Right cardiac atrium (tissue), 5 donors: ENCODE measurements around the gene ATG9A. TPM values are rescaled to one million over a fixed set of nuclear protein-coding genes. Genes with fewer than 3 reads are reported as not detected.
"Not testable (repeated sequence)": the region's sequence is repeated elsewhere in the genome, so short reads cannot be mapped to it uniquely, and the experiment has no call there.

Experiments used
- ATAC-seq, 2 donors: fragments of 200-7000 bp; cut with Tn5 transposase; one replicate each; pipeline versions ENCODE4 v1.8.0 to v1.9.1; 2020; ENCODE audit warnings: moderate library complexity in 2 of 2, mild to moderate bottlenecking in 1 of 2
- DNase-seq, 3 donors: peaks; one replicate each; pipeline ENCODE4 v3.0.0-alpha.2; 2020
- H3K27ac ChIP-seq: one replicate; pipeline ENCODE4 v1.5.1; 2013; ENCODE audit warnings: mild to moderate bottlenecking, low read length, control low read depth, moderate library complexity
- H3K27me3 ChIP-seq: one replicate; pipeline ENCODE4 v1.6.1; 2013; ENCODE audit not compliant: control insufficient read depth, insufficient read depth
- H3K4me1 ChIP-seq: one replicate; pipeline ENCODE4 v1.6.1; 2013; ENCODE audit warnings: low read length; ENCODE audit not compliant: control insufficient read depth, insufficient read depth
- H3K4me3 ChIP-seq: one replicate; pipeline ENCODE4 v1.5.1; 2013; ENCODE audit warnings: low read length, control low read depth
- H3K9me3 ChIP-seq: one replicate; pipeline ENCODE4 v1.6.1; 2013; ENCODE audit warnings: low read length; ENCODE audit not compliant: control insufficient read depth
- WGBS: extraction: QIAGEN DNeasy Blood & Tissue Kit; methylation state at CpG from one replicate; pipeline ENCODE4 v1.1.7; 2013; 5-methylcytosine and 5-hydroxymethylcytosine counted together
- intact Hi-C, 4 donors: fragments of 100-400 bp; cut with DNase I; formaldehyde crosslinking; loops; one replicate each; pipeline versions ENCODE4 v1.11.0 to v1.14.0; 2022 to 2023
- polyA plus RNA-seq: library from polyadenylated mRNA; stranded (reverse); fragments of 200-250 nt; gene quantifications from one replicate; pipeline ENCODE4 v1.2.3, GENCODE V29; 2013
- total RNA-seq, 4 donors: library from RNA; stranded (reverse); fragmentation: NEBNext Ultra II Directional; extraction: Animal tissue kit (Norgen Biotek cat#: 25700); gene quantifications; one replicate each; pipeline ENCODE4 v1.2.1, GENCODE V29; 2021
- donor health status: healthy with polysubstance abuse.
- donor health status: DM: no; HTN: yes; CAD: no.
- donor health status: DM: no; HTN: no; CAD: no.
- donor health status: DM: no; HTN: yes; CAD: no; lungs with severe emphysema.
- donor health status: DM: yes; HTN: yes; CAD: no.

ATG9A gene
- total and polyA plus RNA-seq, 5 donors: 43.1 to 78.5 (median 76.8) TPM

DNA sequence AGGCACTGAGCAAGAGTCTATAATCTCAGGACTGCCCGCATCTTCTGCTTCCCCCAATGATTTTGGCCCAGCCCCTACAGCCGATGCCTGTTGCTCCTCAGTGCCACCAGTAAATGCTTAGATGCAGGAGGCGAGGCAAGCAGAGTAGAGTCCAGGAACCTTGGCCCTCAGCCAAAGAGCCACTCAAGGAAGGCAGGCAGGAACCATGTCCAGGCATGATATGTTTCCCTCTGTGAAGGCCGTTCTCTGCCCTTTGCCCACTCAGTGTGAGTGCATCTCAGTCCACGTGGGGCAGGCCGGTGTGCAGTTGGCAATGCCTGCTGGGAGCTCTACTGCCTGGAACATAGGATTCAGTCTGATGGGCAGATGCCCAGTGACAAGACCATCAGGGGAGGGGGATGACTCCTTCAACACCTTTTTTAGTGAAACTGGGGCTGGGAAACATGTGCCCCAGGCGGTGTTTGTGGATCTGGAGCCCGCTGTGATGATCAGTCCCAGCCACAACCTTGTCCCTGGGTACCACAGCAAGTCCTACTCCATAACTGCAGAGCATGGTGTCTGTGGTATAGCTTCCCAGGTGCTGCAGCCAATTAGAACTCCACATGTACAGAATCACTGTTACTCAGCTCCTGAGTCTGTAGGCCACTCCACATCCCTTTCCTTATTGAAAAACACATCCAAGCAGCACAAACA lies 40.1 kb upstream of the ATG9A start:
- Histone ChIP-seq H3K4me1 (peaks cover 7% of the 10 kb centered on the region), H3K4me3 (no peak overlapping the region), H3K9me3 (no peaks in the 10 kb centered on the region), H3K27me3 (no peaks in the 10 kb centered on the region), H3K27ac (no peak overlapping the region)
- DNase-seq: peak in 2 of 3 donors; percentile 48 to 58
- ATAC-seq: peak in 1 of 2 donors; percentile 43
- intact Hi-C loops: no loop called here
- WGBS: 51% methylated on average over 8 of the region's 8 CpGs

DNA sequence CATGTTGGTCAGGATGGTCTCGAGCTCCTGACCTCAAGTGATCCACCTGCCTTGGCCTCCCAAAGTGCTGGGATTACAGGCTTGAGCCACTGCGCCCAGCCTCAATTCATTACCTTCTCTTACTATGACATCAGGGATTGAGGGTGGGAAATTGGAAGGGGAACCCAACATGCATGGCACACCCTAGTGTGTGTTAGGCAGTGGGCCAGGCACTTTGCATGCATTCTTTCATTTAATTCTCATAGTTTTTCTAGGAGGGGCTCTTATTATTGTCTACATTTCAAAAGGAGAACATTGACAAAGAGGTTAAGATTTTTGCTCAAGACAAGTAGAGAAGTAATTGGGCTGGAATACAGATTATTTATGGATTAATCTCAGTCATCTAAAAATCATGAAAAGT lies 38.9 kb upstream of the ATG9A start:
- H3K27me3 ChIP-seq: no peaks in the 10 kb centered on the region
- H3K4me1 ChIP-seq: no peaks in the 10 kb centered on the region
- H3K27ac ChIP-seq: no peak overlapping the region
- intact Hi-C loops: no loop called here
- no peak overlapping the region for H3K4me3 ChIP-seq
- DNase-seq (no peak), ATAC-seq (no peak)
- 87% methylated on average over 2 of the region's 2 CpGs for WGBS
- H3K9me3 ChIP-seq: no peaks in the 10 kb centered on the region

GRCh38 chr2:219266886-219267285 lies 37.5 kb upstream of the ATG9A start:
- DNase-seq (no peak), ATAC-seq (no peak)
- H3K27ac ChIP-seq: no peak overlapping the region
- no peaks in the 10 kb centered on the region for H3K9me3 ChIP-seq
- 81% methylated on average over 1 of the region's 1 CpG for WGBS
- H3K4me3 ChIP-seq: no peak overlapping the region
- no peaks in the 10 kb centered on the region for H3K27me3 ChIP-seq
- H3K4me1 ChIP-seq: no peaks in the 10 kb centered on the region
- intact Hi-C loops: no loop called here

GRCh38 chr2:219266232-219266631 lies 36.8 kb upstream of the ATG9A start:
- no peaks in the 10 kb centered on the region for H3K27me3 ChIP-seq
- intact Hi-C loops: no loop called here
- no peak overlapping the region for H3K27ac ChIP-seq
- H3K4me3 ChIP-seq: no peak overlapping the region
- no peaks in the 10 kb centered on the region for H3K9me3 ChIP-seq
- WGBS: 71% methylated on average over 5 of the region's 5 CpGs
- ATAC-seq (peak in 1 of 2 donors; percentile 28), DNase-seq (peak in 1 of 3 donors; percentile 25)
- H3K4me1 ChIP-seq: no peaks in the 10 kb centered on the region

DNA sequence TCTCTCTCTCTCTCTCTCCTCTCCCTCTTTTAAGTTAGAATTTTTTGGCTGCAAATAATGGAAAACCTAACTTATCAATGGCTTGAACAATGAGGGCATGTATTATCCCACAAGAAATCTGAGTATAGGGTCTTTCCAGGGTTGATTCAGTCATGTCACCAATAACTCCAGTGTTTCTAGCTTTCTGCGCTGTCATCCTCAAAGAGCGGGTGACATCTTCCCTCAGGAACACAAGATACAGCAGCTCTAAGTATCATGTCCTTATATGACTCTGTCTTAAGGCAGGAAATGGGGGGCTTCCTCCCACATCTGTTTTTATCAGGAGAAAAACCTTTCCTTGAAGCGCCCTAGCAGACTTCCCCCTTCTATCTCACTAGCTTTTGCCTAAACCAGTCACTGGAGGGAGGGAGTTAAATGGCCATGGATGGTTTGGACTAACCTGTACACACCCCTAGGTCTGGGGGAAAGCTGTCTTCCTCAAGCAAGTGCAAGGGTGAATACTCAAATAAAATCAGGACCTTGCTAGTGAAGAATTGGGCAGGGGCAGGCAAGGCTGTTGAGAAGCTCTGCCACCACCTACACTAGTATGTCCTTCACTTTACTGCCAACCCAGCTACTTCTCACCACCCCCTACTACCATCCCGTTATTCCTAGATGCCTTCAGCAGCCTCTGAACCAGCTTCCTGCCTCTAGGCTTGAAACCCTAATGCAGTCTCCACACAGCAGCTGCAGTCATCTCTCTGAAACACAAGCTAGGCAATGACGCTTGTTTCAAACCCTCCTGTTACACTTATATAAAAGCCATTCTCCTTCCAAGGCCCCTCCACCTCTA lies 31.8 kb upstream of the ATG9A start:
- DNase-seq (no peak), ATAC-seq (no peak)
- intact Hi-C loops: no loop called here
- H3K4me1 ChIP-seq: no peaks in the 10 kb centered on the region
- WGBS: 43% methylated on average over 5 of the region's 5 CpGs
- H3K4me3 ChIP-seq: no peak overlapping the region
- H3K9me3 ChIP-seq: no peaks in the 10 kb centered on the region
- no peaks in the 10 kb centered on the region for H3K27me3 ChIP-seq
- H3K27ac ChIP-seq: no peak overlapping the region

- H3K4me1 ChIP-seq, H3K27me3 ChIP-seq, DNase-seq, intact Hi-C loops, ATAC-seq, H3K27ac ChIP-seq, H3K9me3 ChIP-seq, H3K4me3 ChIP-seq: not testable (repeated sequence)
- WGBS: 87% methylated on average over 10 of the region's 10 CpGs
Observed at GRCh38 chr2:219258942-219259341, 29.5 kb upstream of the ATG9A start.

DNA sequence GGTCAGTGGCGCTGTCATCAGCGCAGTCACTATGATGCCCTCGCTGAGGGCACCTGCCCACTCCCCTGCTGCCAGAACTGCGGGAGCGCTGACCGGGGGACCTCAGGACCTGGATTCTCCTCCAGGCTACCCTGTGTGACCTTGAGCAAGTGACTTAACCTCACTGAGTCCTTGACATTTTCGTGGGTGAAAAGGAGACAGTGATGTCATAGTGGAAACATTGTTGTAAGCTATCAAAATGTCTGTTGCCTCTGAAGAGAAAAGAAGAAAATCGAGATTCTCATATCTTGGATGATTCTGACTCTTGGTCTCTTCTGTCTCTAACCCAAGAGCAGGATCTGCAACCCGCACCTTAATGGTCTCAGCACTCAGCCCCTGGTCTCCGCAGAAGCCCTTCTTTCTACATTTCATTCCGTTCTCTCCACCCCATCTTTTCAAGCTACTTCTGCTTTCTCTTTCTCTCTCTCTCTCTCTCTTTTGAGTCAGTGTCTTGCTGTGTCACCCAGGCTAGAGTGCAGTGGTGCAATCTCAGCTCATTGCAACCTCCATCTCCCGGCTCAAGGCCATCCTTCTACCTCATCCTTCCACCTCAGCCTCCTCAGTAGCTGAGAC lies 25.3 kb upstream of the ATG9A start:
- Histone ChIP-seq H3K27ac (no peak overlapping the region), H3K9me3 (no peaks in the 10 kb centered on the region), H3K4me3 (peak overlapping the region; percentile 56), H3K27me3 (no peaks in the 10 kb centered on the region), H3K4me1 (peaks cover 5% of the 10 kb centered on the region)
- peak in 1 of 2 donors; percentile 22 for ATAC-seq
- DNase-seq: no peak
- 16% methylated on average over 12 of the region's 12 CpGs for WGBS
- intact Hi-C loops: no loop called here

- Histone ChIP-seq H3K9me3 (no peaks in the 10 kb centered on the region), H3K4me1 (peaks cover 12% of the 10 kb centered on the region), H3K27me3 (no peaks in the 10 kb centered on the region), H3K27ac (peak within 1 kb of the TSS; percentile 50), H3K4me3 (peak within 1 kb of the TSS; percentile 56)
- WGBS: under 1% methylated on average over 76 of the region's 76 CpGs
- peak; percentile 93 to 94 for ATAC-seq
- intact Hi-C loops: no loop called here
- DNase-seq: peak; percentile 89 to 96 (median 95)
Observed at GRCh38 chr2:219253753-219254589, 24.5 kb upstream of the ATG9A start, which contains the start of gene TUBA4A. TSS of gene TUBA4A (minus strand) at chr2:219253918. CDS start at chr2:219253858, 60 bp downstream.

GRCh38 chr2:219252900-219253752 lies 23.7 kb upstream of the ATG9A start, which contains the start of gene TUBA4B:
TSS of gene TUBA4B (plus strand) at chr2:219253243. CDS start at chr2:219253408, 165 bp downstream.
- WGBS: 1% methylated on average over 49 of the region's 49 CpGs
- Histone ChIP-seq H3K27me3 (no peaks in the 10 kb centered on the region), H3K4me1 (peaks cover 12% of the 10 kb centered on the region), H3K27ac (peak within 1 kb of the TSS; percentile 50), H3K4me3 (peak within 1 kb of the TSS; percentile 56), H3K9me3 (no peaks in the 10 kb centered on the region)
- intact Hi-C loops: no loop called here
- ATAC-seq (peak; percentile 35 to 43), DNase-seq (peak; percentile 46 to 79 (median 73))

DNA sequence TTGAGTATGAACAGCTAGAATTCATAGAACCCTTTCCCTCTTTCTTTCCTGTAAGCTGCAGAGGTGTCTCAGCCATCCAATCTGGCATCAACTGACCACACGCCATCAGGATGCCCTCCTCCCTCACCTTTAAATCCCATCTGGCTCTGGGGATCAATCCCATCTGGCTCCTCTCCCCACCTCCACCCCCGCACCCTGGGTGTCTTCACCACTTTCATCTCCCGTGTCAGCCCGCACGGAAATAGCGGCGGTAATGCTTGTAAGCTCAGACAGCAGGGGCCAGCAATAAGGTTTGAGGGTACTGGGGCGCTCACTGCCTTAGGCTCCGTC lies 23.1 kb upstream of the ATG9A start:
- Histone ChIP-seq H3K27me3 (no peaks in the 10 kb centered on the region), H3K27ac (peak overlapping the region; percentile 27), H3K4me3 (peak overlapping the region; percentile 56), H3K4me1 (peaks cover 12% of the 10 kb centered on the region), H3K9me3 (no peaks in the 10 kb centered on the region)
- DNase-seq (no peak), ATAC-seq (no peak)
- intact Hi-C loops: no loop called here
- 13% methylated on average over 9 of the region's 9 CpGs for WGBS
